ENCODE measurements around the gene PRKD3.

PRKD3 gene

DNA sequence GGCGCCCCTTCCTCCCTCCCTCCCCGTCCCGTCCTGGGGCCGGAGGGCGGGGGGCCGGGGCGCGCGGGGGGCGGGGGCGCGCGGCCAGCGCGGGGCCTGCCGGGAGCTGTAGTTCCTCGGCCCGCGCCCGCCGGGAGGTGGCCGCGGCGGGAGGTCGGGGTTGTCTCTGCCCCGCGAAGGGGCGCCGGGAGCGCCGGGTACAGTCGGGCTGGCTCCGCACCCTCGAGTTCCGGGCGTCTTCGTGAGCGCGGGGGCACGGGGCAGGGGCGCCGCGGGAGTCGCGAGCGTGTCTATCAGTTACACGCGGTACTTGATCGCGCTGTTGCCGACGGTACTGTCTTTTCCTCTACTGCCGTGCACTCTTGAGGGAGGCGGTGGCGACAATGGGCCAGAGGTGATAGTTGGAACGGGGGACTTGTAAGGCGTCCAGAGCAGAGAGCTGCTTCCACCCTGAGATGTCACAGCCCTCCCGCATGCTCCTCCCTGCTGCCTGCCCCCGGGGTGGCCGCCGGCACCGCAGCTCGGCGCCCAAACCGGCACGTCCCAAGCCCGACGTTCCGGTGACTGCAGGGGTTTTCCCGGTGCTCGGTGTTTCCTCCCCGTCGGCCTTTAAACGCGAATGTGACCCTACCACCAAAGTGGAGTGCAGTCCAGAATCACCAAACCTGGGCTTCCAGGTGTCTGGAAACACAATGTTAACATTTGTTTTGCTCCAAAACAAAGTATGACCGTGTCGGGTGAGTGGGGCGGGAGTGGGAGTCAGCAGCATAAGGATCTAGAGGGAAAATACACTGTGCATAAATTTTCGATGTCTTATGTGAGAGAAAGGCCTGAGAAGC lies at the start of gene PRKD3:
Gene PRKD3 (minus strand): TSS at position 48 of the 839 bp plus-strand sequence. CDS start 8,309 bp downstream, outside the sequence.
- peak; percentile 63 to 66 for DNase-seq

DNA sequence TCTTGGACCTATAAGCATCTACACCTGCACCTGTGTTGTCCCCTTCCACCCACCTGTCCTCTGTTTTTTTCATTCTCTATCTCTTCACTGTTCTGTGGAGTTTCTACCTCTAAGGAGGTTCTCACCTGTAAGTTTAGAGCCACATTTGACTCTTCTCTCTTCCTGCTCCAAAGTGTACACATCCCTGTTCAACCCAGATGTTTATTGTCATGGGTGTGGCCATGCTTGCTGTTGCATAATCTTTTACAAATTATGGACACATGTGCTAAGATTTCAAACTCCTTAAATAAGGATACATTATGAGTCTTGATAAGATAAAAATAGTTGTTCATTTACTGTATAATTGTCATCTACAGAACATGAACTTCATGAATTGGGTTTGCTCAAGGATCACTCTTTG lies 47.4 kb upstream of the PRKD3 start:
- DNase-seq: no peak

GRCh38 chr2:37370666-37371065 lies 46.0 kb upstream of the PRKD3 start:
- DNase-seq: no peak

GRCh38 chr2:37367984-37368383 lies 43.4 kb upstream of the PRKD3 start:
- peak in 1 of 2 experiments; percentile 44 for DNase-seq

DNA sequence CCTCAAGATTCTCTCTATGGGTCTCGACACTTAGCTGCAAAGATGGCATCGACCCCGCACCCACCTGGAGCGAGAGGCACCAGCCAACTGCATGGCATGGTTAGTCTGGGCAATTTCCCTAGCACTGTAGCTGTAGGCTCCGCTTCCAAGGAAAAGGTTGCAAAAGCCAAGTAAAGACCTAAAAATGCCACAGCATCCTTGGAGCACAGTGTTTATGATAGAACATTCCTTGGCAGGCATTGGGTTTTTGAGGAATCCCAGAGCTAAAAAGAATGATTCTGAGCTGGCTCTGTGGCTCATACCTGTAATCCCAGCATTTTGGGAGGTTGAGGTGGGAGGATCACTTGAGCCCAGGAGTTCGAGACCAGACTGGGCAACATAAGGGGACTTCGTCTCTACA lies 42.7 kb upstream of the PRKD3 start:
- no peak for DNase-seq

DNA sequence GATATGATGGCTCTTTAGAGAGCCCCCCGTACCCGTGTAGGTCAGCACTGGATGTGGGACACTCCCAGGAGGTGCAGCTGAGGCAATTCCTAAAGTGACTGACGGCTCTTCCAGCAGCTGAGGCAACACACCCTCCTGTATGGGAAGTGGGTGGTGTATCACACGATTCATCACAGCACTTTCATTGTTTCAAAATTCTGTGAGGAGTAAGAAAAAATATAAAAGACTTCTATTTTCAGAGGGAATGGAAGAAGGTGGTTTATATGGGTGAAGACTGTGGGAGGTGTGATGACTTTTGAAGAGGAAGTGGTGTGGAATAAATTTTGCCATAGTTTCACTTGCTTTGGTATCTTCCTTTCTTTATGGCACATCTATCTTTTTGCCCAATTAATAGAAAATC lies 42.1 kb upstream of the PRKD3 start:
- DNase-seq: peak in 1 of 2 experiments; percentile 18

DNA sequence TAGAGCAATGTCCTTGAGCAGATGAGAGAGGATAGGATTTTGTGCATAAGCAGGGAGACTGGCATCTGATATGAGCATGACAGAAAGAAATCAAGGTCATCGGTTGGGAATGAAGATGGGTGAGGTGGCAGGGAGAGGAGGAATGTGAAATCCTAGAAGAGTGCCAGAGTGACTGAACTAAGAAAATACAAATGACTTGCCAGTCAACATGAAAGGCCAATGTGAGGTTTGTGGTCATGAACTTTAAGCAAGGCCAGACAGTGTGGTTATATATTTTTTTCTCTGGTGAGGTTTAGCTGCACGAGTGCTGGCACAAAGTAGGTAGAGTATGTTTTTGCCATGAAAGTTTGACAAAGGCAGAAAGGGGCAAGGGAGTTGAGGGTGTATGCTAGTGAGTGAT lies 41.0 kb upstream of the PRKD3 start:
- DNase-seq: no peak

DNA sequence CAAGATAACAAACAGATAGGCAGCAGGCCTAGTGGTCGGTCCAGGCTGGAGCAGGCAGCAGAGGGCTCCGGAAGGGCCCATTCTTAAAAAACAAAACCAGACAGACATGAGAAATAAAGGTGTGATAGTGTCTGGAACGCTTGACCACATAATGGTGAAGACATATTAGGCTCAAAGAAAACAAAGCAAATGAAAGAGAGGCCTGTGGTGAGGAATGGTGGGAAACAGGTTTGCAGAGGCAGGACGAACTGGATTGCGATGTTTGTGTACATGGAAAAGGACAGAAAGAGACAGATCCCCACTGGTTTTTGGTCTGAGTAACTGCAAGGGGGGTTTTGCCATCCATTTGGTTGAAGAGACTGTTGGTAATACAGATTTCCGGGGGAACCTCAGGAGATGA lies 39.7 kb upstream of the PRKD3 start:
- DNase-seq: no peak

- DNase-seq: no peak
Measured at GRCh38 chr2:37361994-37362698, 37.5 kb upstream of the PRKD3 start.

DNA sequence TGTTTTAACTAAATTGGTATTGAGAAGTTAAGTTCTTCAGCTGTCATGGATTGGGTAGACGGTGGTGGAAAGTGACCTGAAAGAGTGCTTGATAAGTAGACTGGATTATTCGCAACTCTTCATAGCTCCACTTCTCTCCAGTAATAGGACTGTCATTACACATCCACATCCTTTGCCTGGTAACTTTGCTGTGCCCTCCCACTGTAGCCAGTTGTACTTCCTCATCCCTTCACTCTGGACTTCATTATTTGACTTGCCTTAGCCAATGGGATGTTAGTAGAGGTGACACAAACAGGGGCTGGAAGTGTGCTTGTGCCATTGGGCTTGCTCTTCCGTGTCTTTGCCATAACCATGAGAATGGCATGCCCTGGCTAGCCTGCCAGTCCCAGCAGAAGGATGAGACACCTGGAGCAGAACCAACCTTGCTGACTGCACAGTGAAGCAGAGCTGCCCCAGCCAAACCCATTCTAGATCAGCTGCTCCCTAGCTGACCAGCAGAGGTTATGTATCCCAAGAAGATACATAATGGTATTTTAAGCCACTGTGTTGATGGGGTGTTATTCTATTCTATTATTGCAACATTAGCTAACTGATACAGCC lies 36.7 kb upstream of the PRKD3 start:
- DNase-seq: no peak

DNA sequence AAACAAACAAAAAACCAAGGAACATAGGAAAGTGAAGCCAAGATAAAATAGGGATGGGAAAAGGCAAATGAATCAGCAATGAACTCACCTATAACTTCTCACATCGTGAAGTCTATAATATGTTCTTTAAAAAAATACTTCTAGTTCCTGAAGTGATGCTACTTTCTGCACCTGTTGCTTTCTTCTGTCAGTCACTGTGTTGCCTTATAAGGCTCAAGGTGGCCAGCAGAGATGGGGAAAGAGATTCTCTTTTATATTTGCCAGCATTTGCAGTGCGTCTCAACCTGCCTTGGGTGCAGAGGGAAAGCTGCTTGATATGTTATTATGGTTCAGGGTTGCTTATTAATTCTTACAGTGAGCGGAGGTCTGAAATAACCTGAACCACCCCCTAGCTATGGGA lies 33.8 kb upstream of the PRKD3 start:
- DNase-seq: no peak

- DNase-seq: no peak
Measured at GRCh38 chr2:37357530-37357929, 32.9 kb upstream of the PRKD3 start.

DNA sequence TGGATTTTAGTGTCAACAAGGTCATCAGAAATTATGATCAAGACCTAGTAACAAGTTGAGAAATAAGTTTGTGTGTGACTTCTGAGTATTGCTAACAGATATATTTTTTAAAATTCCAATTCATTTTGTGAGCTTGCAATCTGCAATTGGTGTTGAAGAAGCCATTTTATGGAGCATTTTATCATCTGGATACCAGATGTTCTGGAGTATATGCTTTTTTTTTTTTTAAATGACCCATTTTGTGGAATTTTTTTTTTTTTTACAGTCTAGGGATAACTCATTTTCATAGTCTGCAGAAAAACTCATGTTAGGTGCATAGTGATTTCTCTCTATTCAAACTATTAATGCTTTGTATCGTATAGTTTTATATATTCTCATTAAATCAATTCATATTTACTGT lies 32.4 kb upstream of the PRKD3 start:
- no peak for DNase-seq

- DNase-seq: no peak
Measured at GRCh38 chr2:37356299-37356698, 31.7 kb upstream of the PRKD3 start.

DNA sequence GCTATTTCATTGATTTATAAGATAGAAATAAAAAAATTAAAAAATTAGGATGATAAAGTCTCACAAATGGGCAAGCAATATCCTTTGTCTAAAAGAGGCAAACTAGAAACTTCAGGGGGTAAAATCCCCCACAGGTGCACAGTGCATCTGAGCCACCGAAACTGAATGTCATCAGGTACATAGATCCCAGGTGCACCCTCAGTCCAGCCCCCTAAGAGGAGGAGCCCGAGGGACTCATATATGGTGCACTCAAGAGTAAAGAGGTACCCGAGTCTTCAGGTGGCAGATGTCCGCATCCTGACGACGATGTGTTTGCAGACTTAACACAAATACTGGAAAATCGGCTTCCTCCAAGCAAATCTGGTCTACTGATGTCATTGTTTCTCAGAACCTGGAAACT lies 31.1 kb upstream of the PRKD3 start:
- no peak for DNase-seq

DNA sequence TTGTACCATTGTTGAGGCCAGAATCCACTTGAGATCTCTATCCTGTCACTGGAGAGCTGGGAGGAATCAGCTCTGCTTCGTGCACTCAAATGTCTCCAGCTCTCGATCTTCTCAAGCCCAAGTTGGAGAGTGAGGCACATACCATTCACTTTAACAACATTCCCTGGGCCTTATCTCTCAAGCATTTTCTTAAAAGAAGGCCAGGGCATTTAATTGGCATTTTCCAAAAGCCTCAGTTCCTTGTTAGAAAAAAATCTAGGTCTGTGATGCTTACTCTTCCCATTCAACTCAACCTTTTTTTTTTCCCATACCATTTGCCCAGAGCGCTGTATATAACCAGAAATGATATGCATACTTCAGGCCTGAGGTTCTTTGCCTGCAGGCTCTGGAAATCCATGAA lies 29.9 kb upstream of the PRKD3 start:
- no peak for DNase-seq

DNA sequence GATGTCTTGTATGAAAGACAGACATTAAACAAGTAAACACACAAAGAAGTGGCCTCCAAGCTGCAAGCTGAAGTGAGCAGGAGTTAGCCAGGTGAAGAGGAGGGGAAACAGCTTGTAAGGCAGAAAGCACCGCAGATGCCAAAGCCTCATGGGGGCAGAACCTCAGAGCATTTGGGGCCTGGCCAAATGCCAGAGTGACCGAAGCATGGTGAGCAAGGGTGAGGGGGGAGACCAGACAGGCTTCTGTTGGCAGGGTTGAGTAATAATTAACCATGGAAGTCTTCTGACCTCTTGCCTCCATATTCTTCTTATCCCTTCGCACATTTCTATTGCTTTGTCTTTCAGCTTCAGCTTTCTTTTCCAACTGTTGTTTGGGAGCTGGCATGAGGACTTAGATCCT lies 25.4 kb upstream of the PRKD3 start:
- DNase-seq: no peak

DNA sequence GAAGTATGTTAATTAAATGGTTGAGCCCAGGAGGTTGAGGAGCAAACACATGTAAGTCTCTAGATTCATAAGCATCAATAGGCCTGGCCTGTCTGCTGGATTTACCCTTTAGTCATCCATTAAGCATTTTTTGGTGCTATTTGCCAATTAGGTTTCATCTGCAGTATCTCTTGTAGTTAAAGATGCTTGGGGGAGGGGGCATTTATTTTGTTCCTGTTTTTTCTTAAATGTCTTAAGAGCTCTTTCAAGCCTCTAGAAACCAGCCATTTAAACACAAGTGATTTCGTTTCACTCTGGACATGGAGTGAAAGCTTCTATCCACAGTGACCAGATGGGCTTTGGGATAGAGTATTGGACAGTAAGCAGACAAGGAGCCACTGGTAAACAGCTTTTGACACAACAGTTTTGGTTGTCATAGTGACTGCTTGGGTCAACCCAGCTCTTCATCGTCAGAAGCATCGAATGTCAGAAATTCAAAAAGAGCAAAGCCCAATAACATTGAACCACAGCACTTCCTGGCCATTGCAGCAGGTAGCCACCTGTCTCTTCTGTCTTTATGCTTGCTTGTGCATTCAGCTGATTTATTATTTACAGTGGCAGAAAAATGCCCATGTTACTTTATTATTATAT lies 24.7 kb upstream of the PRKD3 start:
- DNase-seq: no peak

- DNase-seq: no peak
Measured at GRCh38 chr2:37348155-37348554, 23.5 kb upstream of the PRKD3 start.

GRCh38 chr2:37344453-37345361 lies 20.1 kb upstream of the PRKD3 start, which contains the start of gene QPCT:
QPCT (plus strand) TSS chr2:37344630; CDS start chr2:37344732, 102 bp downstream.
- peak; percentile 48 to 62 for DNase-seq

GRCh38 chr2:37343537-37344434 lies 19.2 kb upstream of the PRKD3 start:
- DNase-seq: no peak
